GM06990 (cell line): ENCODE measurements around the gene EVI2B.

ENCODE experiments used
- DNase-seq: peaks from one replicate; pipeline ENCODE4 v3.0.0-alpha.2; 2011; ENCODE audit not compliant: insufficient read length; ENCODE audit errors: extremely low read depth
- H3K27me3 ChIP-seq: replicated peaks from 2 replicates; pipeline ENCODE4 v1.6.0; 2011; ENCODE audit warnings: low read length; ENCODE audit not compliant: control insufficient read depth, insufficient read depth
- H3K36me3 ChIP-seq: 2 replicates; pipeline ENCODE4 v1.5.1; 2011; ENCODE audit warnings: low read length; ENCODE audit not compliant: control insufficient read depth, insufficient read depth
- H3K4me3 ChIP-seq: replicated peaks from 2 replicates; pipeline ENCODE4 v1.5.1; 2011; ENCODE audit warnings: low read depth, mild to moderate bottlenecking, control low read depth, low read length
- CTCF ChIP-seq: IDR thresholded peaks from 2 replicates; pipeline ENCODE4 v1.5.1; 2011; ENCODE audit warnings: low read length, control low read depth, mild to moderate bottlenecking, inconsistent platforms; ENCODE audit not compliant: insufficient read depth, poor library complexity, severe bottlenecking

Gene EVI2B

GRCh38 chr17:31309556-31309955 is 4.3 kb downstream of the EVI2B start:
- peak; percentile 37 for DNase-seq
- Histone ChIP-seq H3K4me3 (peak overlapping the region; percentile 82), H3K36me3 (peaks cover 4% of the 10 kb centered on the region), H3K27me3 (no peaks in the 10 kb centered on the region)
- TF ChIP-seq CTCF = no peak

GRCh38 chr17:31308372-31309334 is 5.2 kb downstream of the EVI2B start:
- Histone ChIP-seq H3K36me3 (peaks cover 4% of the 10 kb centered on the region), H3K27me3 (no peaks in the 10 kb centered on the region), H3K4me3 (peak overlapping the region; percentile 82)
- no peak for DNase-seq
- TF ChIP-seq CTCF = no peak

GRCh38 chr17:31307640-31308039 is 6.2 kb downstream of the EVI2B start:
- Histone ChIP-seq H3K27me3 (no peaks in the 10 kb centered on the region), H3K36me3 (peaks cover 4% of the 10 kb centered on the region), H3K4me3 (peak overlapping the region; percentile 17; the same call in 1 of the 2 replicates)
- no peak for TF ChIP-seq CTCF
- DNase-seq = no peak

GRCh38 chr17:31299624-31300023 is 14.2 kb downstream of the EVI2B start:
- TF ChIP-seq CTCF = no peak
- H3K4me3 ChIP-seq = no peak overlapping the region
- no peaks in the 10 kb centered on the region for H3K36me3 ChIP-seq
- DNase-seq = no peak
- H3K27me3 ChIP-seq = no peaks in the 10 kb centered on the region

GRCh38 chr17:31297090-31297489 is 16.8 kb downstream of the EVI2B start, which contains the start of gene OMG:
Gene OMG, minus strand, starts transcription at chr17:31297239. Its CDS starts 908 bp downstream, at chr17:31296331.
- Histone ChIP-seq H3K27me3 (no peaks in the 10 kb centered on the region), H3K36me3 (no peaks in the 10 kb centered on the region), H3K4me3 (no peak within 1 kb of the TSS)
- no peak for DNase-seq
- no peak for TF ChIP-seq CTCF
